ENCODE data around the gene SEMA5B. TPM values are rescaled to one million over a fixed set of nuclear protein-coding genes. Genes with fewer than 3 reads are reported as not detected.

The SEMA5B gene
- total RNA-seq, 2 donors from 2014 or later, result 0.15 to 0.59 TPM

GRCh38 chr3:122892118-122892960 is 135.2 kb downstream of the SEMA5B start:
- intact Hi-C loops (cut with DNase I, micrococcal nuclease), result no loop called here
- DNase-seq (no peak), ATAC-seq (no peak)

- ATAC-seq (no peak), DNase-seq (no peak)
- intact Hi-C loops (cut with DNase I, micrococcal nuclease), result no loop called here
These were observed 136.8 kb downstream of the SEMA5B start for GRCh38 chr3:122890720-122891220.

DNA sequence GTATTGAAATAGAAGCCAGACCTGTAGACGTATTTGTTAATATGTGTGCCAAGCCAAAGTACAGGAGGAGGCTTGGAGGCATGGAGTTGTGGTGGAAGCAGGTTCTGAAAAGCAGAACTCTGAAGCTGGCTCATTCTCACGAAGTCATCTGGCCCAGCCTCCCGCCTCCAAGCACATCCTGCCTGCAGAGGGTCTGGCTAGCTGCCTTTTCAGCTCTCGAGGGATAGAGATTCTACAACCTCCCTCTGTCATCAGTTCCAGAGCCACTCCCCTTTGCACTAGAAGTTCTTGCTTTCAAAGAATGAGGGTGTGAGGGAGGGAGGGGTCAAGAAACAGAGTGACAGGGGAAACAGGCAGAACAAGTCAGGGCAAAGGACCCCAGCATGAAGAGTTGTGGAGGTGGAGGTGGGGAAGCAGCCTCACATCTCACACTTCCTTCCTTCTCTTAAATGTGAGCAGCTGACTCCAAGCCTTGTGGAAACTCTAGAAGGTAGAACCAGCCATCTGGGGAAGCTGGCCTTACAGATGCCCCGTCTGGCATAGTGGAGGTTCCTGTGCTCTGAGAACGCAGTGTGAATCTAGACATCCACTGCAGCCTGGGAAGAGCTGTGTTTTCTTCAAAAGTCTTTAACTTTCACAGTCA is 137.4 kb downstream of the SEMA5B start:
- DNase-seq (peak; percentile 24 to 60), ATAC-seq (peak; percentile 51)
- intact Hi-C loops (cut with DNase I, micrococcal nuclease), result no loop called here

DNA sequence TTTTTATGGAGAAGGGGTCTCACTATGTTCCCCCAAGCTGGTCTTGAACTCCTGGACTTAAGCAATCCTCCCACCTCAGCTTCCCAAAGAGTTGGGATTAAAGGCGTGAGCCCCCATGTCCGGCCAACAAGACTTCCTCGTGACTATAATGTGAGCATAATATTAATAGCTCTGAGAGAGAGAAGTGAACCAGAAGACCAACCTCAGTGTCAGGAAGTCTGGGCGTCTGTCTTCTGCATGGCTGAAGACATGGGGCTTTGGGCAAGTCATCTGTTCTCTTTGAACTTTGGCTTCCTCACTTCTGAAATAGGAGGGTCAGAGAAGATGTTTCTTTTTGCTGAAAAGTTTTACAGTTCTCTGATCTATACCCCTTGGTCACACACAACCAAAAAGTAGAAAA is 140.6 kb downstream of the SEMA5B start:
- intact Hi-C loops (cut with DNase I, micrococcal nuclease), result no loop called here
- DNase-seq (no peak), ATAC-seq (no peak)

DNA sequence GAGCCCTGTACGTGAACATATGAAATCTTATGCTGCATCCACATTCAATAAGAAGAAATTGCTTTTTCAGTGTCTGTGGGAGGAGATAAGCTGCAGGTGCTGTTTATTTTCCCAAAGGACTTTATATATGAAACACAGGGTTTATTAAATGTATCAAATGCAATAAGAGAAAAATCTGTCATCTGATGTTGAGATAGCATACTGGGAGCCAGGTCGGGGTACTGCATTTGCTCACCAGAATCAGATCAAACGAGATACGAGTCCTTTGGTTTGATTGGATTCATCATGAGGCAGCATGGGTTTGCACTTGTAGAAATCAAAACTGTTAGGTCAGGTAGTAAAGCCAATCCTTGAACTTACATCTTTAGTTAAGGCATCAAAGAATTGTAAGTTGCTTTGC is 141.3 kb downstream of the SEMA5B start:
- intact Hi-C loops (cut with DNase I, micrococcal nuclease), result no loop called here
- no peak for ATAC-seq
- DNase-seq, result no peak

DNA sequence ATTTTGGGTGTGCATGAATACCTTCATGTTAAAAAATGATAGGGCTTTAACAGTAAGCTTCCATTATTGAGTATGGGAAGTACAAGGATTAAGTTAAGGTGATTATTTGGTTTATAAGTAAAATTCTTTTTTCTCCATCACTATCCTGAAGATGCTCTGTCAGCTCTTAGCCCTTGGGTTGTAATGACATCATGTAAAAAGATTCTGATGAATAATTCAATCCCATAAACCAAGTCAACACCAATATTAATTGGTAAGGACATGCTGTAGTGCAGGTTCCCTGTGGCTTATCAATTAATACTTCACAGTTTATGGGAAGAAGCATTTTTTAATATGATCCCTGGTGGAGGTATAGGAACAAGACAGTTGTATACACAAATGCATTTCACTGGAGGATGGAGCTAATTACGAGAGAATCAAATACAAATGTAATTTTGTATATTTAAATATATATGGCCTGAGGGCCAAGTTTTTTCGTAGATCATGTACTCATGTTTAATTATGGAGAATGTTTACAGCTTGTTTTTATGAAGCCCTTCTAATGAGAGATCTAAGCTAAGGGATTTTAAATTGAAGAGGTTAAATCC is 145.1 kb downstream of the SEMA5B start:
- DNase-seq, result no peak
- ATAC-seq, result no peak
- intact Hi-C loops (cut with DNase I, micrococcal nuclease), result no loop called here

GRCh38 chr3:122880624-122881023 is 146.9 kb downstream of the SEMA5B start:
- peak; percentile 100 for ATAC-seq

DNA sequence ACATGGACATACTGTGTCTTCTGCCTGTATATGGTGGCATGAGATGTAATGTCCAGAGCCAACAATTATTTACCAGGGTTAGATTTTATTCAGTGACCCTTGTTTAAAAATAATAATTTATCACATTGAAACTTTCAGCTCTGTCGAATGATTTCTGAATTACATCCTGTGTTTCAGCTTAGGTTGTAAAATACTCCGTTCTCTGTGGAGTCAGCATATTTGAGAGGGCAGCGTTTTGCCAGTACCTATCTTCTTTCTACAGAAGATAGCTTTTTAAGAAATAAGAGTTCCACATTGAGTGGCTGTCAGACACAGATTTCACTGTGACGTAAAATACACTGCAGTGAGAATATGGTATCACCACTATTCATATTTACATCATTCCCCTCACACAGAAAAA is 147.4 kb downstream of the SEMA5B start:
- ATAC-seq (no peak), DNase-seq (no peak)
- intact Hi-C loops (cut with DNase I, micrococcal nuclease), result no loop called here

More at GRCh38 chr3:122880624-122881023, 146.9 kb downstream of the SEMA5B start:
- peak; percentile 30 to 40 for DNase-seq
- intact Hi-C loops (cut with DNase I, micrococcal nuclease), result no loop called here

DNA sequence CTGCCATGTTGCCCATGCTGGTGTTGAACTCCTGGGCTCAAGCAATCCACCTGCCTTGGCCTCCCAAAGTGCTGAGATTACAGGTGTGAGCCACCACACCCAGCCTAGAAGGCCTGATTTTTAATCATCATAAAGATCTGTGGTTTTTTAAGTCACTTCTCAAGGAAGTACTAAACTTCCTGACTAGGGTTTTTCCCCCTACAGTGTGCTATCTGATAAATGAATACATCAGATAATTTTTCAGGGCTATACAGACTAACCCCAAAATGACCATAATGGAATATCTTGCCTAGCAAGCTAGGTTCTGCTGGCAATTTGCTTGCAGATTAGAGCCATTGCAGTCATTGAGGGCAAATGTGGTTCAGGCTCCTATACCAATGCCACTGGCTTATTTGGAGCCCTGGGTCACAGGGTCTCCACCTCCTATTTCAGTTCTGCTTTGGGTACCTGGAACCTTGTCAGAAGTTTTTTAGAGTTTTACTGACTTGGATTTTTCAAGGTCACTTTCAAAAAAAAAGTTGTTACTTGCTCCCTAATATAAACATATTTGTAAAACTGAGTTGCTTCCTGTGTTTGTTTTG is 151.9 kb downstream of the SEMA5B start:
- ATAC-seq (no peak), DNase-seq (no peak)
- intact Hi-C loops (cut with DNase I, micrococcal nuclease), result no loop called here

DNA sequence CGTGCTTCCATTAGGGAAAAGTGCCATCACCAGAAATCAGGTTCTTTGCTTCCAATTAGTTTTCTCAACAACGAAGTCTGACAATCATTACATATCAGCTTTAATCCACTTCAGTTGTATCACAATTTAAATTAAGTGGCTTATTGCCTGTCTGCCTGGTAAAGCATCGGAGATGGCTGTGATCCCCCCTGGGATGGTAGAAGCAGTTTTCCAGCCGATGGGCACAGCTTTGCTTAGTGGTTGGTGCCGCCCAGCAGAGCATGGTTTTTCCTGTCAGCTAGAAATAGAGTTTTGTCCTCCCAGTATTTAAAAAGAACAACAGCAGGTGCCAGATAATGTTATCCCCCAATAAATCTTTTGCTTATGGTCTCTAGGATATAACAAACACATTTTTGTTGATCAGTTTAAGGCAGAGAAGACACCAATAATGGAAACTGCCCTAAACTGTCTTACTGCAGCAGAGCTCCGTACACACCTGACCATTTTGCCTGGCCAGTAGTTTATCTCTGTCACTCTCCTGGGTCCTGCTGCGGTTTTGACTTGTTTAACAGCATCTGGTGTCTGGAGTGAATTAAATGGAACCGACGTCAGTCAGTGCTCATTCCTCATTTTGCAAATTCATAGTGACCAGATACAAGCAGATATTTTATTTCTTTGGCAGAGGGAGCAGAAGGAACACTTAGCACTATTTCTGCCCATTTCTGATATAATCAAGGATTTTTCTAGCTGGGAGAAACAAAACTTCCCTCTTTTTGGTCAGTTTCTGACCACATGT is 153.6 kb downstream of the SEMA5B start:
- intact Hi-C loops (cut with DNase I, micrococcal nuclease), result no loop called here
- ATAC-seq (no peak), DNase-seq (no peak)

DNA sequence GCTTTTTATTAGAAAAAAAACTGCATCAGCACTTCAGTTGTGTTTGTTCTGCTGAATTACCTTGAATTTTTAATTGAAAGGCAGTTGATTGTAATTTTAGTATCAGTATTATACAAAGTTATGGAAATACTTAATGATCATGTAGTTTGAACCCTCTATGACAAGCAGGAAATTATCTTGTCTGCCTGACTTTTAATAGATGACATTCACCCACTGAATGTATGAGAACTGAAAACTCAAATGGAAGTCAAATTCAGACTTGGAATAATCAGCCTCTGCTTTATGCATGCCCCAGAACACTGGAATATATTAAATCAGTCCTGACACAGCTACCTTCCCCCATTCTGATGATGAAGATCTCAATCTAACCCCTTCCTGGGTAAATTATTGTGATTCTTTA is 159.2 kb downstream of the SEMA5B start:
- no peak for ATAC-seq
- intact Hi-C loops (cut with DNase I, micrococcal nuclease), result no loop called here
- DNase-seq, result no peak

- no peak for ATAC-seq
These were observed 163.1 kb downstream of the SEMA5B start for GRCh38 chr3:122864498-122864897.

DNA sequence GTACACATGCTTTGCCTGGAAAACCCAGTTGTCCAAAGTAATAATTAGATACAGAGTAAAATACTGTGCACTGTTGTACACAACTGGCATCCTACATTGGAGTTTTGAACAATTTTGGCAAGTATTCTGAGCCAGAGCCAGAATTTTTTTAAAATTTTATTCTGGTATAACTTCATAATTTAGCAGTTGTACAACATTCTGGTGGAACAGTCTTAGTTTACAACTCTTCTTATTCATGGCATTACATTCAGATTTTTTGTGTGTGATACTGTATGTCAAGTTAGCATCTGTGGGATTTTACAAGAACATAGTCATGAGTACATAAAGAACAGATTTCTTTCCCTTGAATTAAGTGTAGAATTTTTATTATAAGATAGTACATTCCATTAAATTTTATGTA is 165.2 kb downstream of the SEMA5B start:
- ATAC-seq (no peak), DNase-seq (no peak)
- intact Hi-C loops (cut with DNase I, micrococcal nuclease), result no loop called here

More at GRCh38 chr3:122864498-122864897, 163.1 kb downstream of the SEMA5B start:
- DNase-seq, result no peak
- intact Hi-C loops (cut with DNase I, micrococcal nuclease), result no loop called here

Other genes starting within 250 kb of the SEMA5B start
- gene HSPBAP1, start 233.9 kb downstream of the SEMA5B start, total RNA-seq, result 1 to 10 TPM; 6.3 to 8.5 TPM
- 10 to 100 TPM; 21.7 to 29.9 TPM for gene SLC49A4, start 232.7 kb downstream of the SEMA5B start, total RNA-seq
- 10 to 100 TPM; 34.7 to 37.7 TPM for gene PDIA5, start 39.3 kb upstream of the SEMA5B start, total RNA-seq
- gene SEC22A, start 174.2 kb upstream of the SEMA5B start, total RNA-seq, result 10 to 100 TPM; 10.4 to 12.3 TPM